Hematopoietic multipotent progenitor cell treated with erythropoietin and hydrocortisone succinate and interleukin-3 and kit ligand, for 8 days (in vitro differentiated cells): ENCODE data around the gene ADGRF4.

Experiments used
- DNase-seq: peaks from one replicate; pipeline ENCODE4 v3.0.0-alpha.2; 2015

Gene ADGRF4

GRCh38 chr6:47686411-47686810, 12.0 kb upstream of the ADGRF4 start:
- no peak for DNase-seq

- DNase-seq: peak; percentile 1
Measured at GRCh38 chr6:47687432-47687831, 10.9 kb upstream of the ADGRF4 start.

GRCh38 chr6:47690214-47690613, 8.2 kb upstream of the ADGRF4 start:
- no peak for DNase-seq

GRCh38 chr6:47690791-47691190, 7.6 kb upstream of the ADGRF4 start:
- DNase-seq: no peak

GRCh38 chr6:47697925-47698324, 455 bp upstream of the ADGRF4 start:
- DNase-seq: no peak

GRCh38 chr6:47700053-47700452, 1.7 kb downstream of the ADGRF4 start:
- no peak for DNase-seq

GRCh38 chr6:47700596-47700995, 2.2 kb downstream of the ADGRF4 start:
- no peak for DNase-seq

- DNase-seq: no peak
Measured at GRCh38 chr6:47701363-47701762, 3.0 kb downstream of the ADGRF4 start.

GRCh38 chr6:47709160-47709559, 10.8 kb downstream of the ADGRF4 start:
- no peak for DNase-seq

- no peak for DNase-seq
Measured at GRCh38 chr6:47710295-47710694, 11.9 kb downstream of the ADGRF4 start.

- no peak for DNase-seq
Measured at GRCh38 chr6:47713200-47713599, 14.8 kb downstream of the ADGRF4 start.

GRCh38 chr6:47714802-47715201, 16.4 kb downstream of the ADGRF4 start:
- no peak for DNase-seq

GRCh38 chr6:47715782-47716181, 17.4 kb downstream of the ADGRF4 start:
- DNase-seq: no peak

GRCh38 chr6:47716207-47716606, 17.8 kb downstream of the ADGRF4 start:
- DNase-seq: no peak

GRCh38 chr6:47718571-47718970, 20.2 kb downstream of the ADGRF4 start:
- DNase-seq: no peak

- DNase-seq: no peak
Measured at GRCh38 chr6:47721189-47721588, 22.8 kb downstream of the ADGRF4 start.

GRCh38 chr6:47722194-47722593, 23.8 kb downstream of the ADGRF4 start:
- DNase-seq: peak; percentile 28

GRCh38 chr6:47724300-47724699, 25.9 kb downstream of the ADGRF4 start:
- no peak for DNase-seq

- DNase-seq: no peak
Measured at GRCh38 chr6:47727391-47727790, 29.0 kb downstream of the ADGRF4 start.

GRCh38 chr6:47729019-47729418, 30.6 kb downstream of the ADGRF4 start:
- no peak for DNase-seq

GRCh38 chr6:47729457-47729856, 31.1 kb downstream of the ADGRF4 start:
- DNase-seq: no peak

- peak; percentile 54 for DNase-seq
Measured at GRCh38 chr6:47733879-47734558, 35.6 kb downstream of the ADGRF4 start.

GRCh38 chr6:47734831-47735481, 36.6 kb downstream of the ADGRF4 start:
- DNase-seq: no peak

- DNase-seq: no peak
Measured at GRCh38 chr6:47736083-47736700, 37.8 kb downstream of the ADGRF4 start.
